ENCODE measurements around the gene RALBP1. TPM values are rescaled to one million over a fixed set of nuclear protein-coding genes. Genes with fewer than 3 reads are reported as not detected.

Gene RALBP1
- total and polyA plus RNA-seq, 2 of the 8 experiments (the other 6 are each of a cell fraction or from before 2014, with no cell fraction given) = 40.3 to 67.8 TPM

DNA sequence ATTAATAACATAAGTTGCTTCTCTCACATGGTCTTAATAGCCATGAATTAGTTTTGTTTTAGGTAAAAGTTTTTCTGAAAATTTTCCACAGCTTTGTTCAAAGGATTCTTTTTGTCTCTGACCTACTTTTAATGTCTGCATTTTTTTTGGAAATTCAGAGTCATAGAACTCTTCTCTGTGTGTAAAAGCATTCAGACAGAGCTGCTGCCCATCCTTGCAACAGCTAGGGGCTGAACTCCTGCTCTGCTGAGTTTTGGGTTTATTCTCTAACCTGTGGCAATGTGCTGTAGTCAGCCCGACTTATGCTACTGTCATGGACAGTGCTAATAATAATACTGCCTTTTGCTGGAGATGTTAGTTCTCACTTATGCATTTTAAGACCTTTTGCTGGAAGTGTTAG lies 44.1 kb downstream of the RALBP1 start (continued):
- TF ChIP-seq, protein P1, sequence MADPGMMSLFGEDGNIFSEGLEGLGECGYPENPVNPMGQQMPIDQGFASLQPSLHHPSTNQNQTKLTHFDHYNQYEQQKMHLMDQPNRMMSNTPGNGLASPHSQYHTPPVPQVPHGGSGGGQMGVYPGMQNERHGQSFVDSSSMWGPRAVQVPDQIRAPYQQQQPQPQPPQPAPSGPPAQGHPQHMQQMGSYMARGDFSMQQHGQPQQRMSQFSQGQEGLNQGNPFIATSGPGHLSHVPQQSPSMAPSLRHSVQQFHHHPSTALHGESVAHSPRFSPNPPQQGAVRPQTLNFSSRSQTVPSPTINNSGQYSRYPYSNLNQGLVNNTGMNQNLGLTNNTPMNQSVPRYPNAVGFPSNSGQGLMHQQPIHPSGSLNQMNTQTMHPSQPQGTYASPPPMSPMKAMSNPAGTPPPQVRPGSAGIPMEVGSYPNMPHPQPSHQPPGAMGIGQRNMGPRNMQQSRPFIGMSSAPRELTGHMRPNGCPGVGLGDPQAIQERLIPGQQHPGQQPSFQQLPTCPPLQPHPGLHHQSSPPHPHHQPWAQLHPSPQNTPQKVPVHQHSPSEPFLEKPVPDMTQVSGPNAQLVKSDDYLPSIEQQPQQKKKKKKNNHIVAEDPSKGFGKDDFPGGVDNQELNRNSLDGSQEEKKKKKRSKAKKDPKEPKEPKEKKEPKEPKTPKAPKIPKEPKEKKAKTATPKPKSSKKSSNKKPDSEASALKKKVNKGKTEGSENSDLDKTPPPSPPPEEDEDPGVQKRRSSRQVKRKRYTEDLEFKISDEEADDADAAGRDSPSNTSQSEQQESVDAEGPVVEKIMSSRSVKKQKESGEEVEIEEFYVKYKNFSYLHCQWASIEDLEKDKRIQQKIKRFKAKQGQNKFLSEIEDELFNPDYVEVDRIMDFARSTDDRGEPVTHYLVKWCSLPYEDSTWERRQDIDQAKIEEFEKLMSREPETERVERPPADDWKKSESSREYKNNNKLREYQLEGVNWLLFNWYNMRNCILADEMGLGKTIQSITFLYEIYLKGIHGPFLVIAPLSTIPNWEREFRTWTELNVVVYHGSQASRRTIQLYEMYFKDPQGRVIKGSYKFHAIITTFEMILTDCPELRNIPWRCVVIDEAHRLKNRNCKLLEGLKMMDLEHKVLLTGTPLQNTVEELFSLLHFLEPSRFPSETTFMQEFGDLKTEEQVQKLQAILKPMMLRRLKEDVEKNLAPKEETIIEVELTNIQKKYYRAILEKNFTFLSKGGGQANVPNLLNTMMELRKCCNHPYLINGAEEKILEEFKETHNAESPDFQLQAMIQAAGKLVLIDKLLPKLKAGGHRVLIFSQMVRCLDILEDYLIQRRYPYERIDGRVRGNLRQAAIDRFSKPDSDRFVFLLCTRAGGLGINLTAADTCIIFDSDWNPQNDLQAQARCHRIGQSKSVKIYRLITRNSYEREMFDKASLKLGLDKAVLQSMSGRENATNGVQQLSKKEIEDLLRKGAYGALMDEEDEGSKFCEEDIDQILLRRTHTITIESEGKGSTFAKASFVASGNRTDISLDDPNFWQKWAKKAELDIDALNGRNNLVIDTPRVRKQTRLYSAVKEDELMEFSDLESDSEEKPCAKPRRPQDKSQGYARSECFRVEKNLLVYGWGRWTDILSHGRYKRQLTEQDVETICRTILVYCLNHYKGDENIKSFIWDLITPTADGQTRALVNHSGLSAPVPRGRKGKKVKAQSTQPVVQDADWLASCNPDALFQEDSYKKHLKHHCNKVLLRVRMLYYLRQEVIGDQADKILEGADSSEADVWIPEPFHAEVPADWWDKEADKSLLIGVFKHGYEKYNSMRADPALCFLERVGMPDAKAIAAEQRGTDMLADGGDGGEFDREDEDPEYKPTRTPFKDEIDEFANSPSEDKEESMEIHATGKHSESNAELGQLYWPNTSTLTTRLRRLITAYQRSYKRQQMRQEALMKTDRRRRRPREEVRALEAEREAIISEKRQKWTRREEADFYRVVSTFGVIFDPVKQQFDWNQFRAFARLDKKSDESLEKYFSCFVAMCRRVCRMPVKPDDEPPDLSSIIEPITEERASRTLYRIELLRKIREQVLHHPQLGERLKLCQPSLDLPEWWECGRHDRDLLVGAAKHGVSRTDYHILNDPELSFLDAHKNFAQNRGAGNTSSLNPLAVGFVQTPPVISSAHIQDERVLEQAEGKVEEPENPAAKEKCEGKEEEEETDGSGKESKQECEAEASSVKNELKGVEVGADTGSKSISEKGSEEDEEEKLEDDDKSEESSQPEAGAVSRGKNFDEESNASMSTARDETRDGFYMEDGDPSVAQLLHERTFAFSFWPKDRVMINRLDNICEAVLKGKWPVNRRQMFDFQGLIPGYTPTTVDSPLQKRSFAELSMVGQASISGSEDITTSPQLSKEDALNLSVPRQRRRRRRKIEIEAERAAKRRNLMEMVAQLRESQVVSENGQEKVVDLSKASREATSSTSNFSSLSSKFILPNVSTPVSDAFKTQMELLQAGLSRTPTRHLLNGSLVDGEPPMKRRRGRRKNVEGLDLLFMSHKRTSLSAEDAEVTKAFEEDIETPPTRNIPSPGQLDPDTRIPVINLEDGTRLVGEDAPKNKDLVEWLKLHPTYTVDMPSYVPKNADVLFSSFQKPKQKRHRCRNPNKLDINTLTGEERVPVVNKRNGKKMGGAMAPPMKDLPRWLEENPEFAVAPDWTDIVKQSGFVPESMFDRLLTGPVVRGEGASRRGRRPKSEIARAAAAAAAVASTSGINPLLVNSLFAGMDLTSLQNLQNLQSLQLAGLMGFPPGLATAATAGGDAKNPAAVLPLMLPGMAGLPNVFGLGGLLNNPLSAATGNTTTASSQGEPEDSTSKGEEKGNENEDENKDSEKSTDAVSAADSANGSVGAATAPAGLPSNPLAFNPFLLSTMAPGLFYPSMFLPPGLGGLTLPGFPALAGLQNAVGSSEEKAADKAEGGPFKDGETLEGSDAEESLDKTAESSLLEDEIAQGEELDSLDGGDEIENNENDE (IDR thresholded peaks at IDR 0.05; ENCODE audit: insufficient replicate concordance, low read length) = no peak
- TF ChIP-seq CBX5 (IDR thresholded peaks at IDR 0.05; ENCODE audit: low read depth, low read length) = no peak
- TF ChIP-seq CEBPB (IDR thresholded peaks at IDR 0.05; ENCODE audit: low read depth, low read length) = no peak
- no peak for TF ChIP-seq HDAC6 (IDR thresholded peaks at IDR 0.05; ENCODE audit: low read depth, low read length)
- TF ChIP-seq, protein P2, sequence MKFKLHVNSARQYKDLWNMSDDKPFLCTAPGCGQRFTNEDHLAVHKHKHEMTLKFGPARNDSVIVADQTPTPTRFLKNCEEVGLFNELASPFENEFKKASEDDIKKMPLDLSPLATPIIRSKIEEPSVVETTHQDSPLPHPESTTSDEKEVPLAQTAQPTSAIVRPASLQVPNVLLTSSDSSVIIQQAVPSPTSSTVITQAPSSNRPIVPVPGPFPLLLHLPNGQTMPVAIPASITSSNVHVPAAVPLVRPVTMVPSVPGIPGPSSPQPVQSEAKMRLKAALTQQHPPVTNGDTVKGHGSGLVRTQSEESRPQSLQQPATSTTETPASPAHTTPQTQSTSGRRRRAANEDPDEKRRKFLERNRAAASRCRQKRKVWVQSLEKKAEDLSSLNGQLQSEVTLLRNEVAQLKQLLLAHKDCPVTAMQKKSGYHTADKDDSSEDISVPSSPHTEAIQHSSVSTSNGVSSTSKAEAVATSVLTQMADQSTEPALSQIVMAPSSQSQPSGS (IDR thresholded peaks at IDR 0.05; ENCODE audit: low read length) = no peak
- no peak for TF ChIP-seq POLR2A (IDR thresholded peaks at IDR 0.05; ENCODE audit: control extremely low read depth in 1 of 2, low read depth in 2 of 2, low read length in 2 of 2)
- TF ChIP-seq CHD2 (IDR thresholded peaks at IDR 0.05; ENCODE audit: low read length) = no peak

Data from H1 (cell line).